Keratinocyte (primary cell): ENCODE measurements around the gene CYB561A3.

ENCODE experiments used
- CTCF ChIP-seq, 3 experiments: IDR thresholded peaks in 1 of 3; conservative IDR thresholded peaks in 1 of 3; optimal IDR thresholded peaks in 1 of 3; 2 replicates in 2 of 3; 3 replicates in 1 of 3; pipeline versions ENCODE3 to v1.5.1; 2011; ENCODE audit warnings: low read length in 3 of 3, mild to moderate bottlenecking in 3 of 3, moderate library complexity in 2 of 3, control low read depth in 1 of 3, inconsistent platforms in 1 of 3; ENCODE audit not compliant: insufficient read depth in 2 of 3; ENCODE audit errors: extremely low read depth in 1 of 3
- EZH2 ChIP-seq: IDR thresholded peaks from one replicate; pipeline ENCODE4 v1.6.1; 2012; ENCODE audit warnings: inconsistent platforms, mild to moderate bottlenecking, low read length, moderate library complexity

- TF ChIP-seq CTCF (optimal IDR thresholded peaks at IDR 0.05 in 1 of 3, IDR thresholded peaks at IDR 0.05 in 1 of 3, conservative IDR thresholded peaks at IDR 0.05 in 1 of 3; ENCODE audit: extremely low read depth in 1 of 3, insufficient read depth in 2 of 3, low read length in 3 of 3) (no peak), EZH2 (no peak)
Observed at GRCh38 chr11:61349189-61349751, 12.4 kb downstream of the CYB561A3 start.
